ENCODE data around the gene PIK3CA. TPM values are rescaled to one million over a fixed set of nuclear protein-coding genes. Genes with fewer than 3 reads are reported as not detected.
A peak's percentile ranks its signal among the peaks of the same experiment; 100 is the strongest.

PIK3CA gene
- total and polyA plus RNA-seq, 10 of the 15 experiments (the other 5 are each of a cell fraction or from before 2014, with no cell fraction given): 3.0 to 18.6 (median 9.0) TPM

DNA sequence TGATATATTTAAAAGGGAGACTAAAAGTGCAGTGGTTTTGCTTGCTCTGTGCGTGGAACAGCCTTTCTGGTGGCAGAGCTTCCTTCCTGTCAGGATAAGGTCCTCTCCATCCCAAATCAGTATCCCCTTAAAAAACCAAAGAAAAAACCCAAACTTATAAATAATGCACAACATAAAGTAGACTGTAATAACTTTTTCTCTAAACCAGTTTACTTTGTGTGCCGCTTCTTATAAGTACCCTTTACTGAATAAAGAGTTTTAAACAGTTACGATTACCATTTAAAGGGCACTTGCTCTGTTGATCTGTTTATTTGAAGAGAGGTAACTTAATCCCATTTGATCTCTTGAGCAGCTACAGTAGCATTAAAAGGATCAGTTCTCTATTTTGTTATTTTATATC is 2.5 kb downstream of the PIK3CA start:
- ChIA-PET RAD21 (ENCODE audit: unreplicated experiment) (interaction anchor here (0.6 to 4.5 kb wide), 7 partner anchors 21 to 412 kb away, joined by 3 to 38 read pairs (median 3); partner anchors contain the start of genes ACTL6A and ZMAT3), CTCF (interaction anchor here (1.0 to 1.6 kb wide), 5 partner anchors 10 to 181 kb away, joined by 3 to 7 read pairs (median 4); no protein-coding TSS in a partner anchor), SMC1A (ENCODE audit: uncharacterized antibody, unreplicated experiment) (interaction anchor here (0.6 to 3.0 kb wide), 15 partner anchors 8 to 171 kb away, joined by 3 to 17 read pairs (median 4); no protein-coding TSS in a partner anchor), POLR2A (interaction anchor here (0.5 to 0.6 kb wide), 2 partner anchors 57 to 116 kb away, joined by 4 read pairs; no protein-coding TSS in a partner anchor)
- Histone ChIP-seq H3K27me3 (replicated peaks in 1 of 2; ENCODE audit: control insufficient read depth in 2 of 2, insufficient read depth in 2 of 2, low read length in 1 of 2) (no peaks in the 10 kb centered on the region), H3K4me3 (peak overlapping the region; percentile 82; the same call in 1 of the 2 replicates), H3K9ac (ENCODE audit: control insufficient read depth, insufficient read depth, low read length) (no peak overlapping the region), H4K20me1 (ENCODE audit: control insufficient read depth, insufficient read depth) (no peaks in the 10 kb centered on the region), H3K27ac (ENCODE audit: control insufficient read depth, insufficient read depth) (no peak overlapping the region), H3K9me3 (replicated peaks; ENCODE audit: control insufficient read depth, insufficient read depth, low read length) (no peaks in the 10 kb centered on the region; the same call in 2 of the 3 replicates), H3K4me1 (ENCODE audit: control insufficient read depth, insufficient read depth, low read length) (peaks cover 5% of the 10 kb centered on the region; the same call in 1 of the 2 replicates), H3K79me2 (ENCODE audit: control insufficient read depth, insufficient read depth, low read length) (peaks cover 56% of the 10 kb centered on the region), H2AFZ (ENCODE audit: control insufficient read depth, low read depth, low read length) (no peak overlapping the region), H3K36me3 (ENCODE audit: control insufficient read depth in 2 of 2, insufficient read depth in 2 of 2, low read length in 1 of 2) (no peaks in the 10 kb centered on the region), H3K4me2 (ENCODE audit: control insufficient read depth, insufficient read depth) (no peak overlapping the region; the same call in 1 of the 2 replicates)
- TF ChIP-seq ZBED1 (IDR thresholded peaks at IDR 0.05; ENCODE audit: borderline replicate concordance) (no peak), RAD21 (IDR thresholded peaks at IDR 0.05; ENCODE audit: insufficient read depth, low read depth, low read length) (no peak), MXI1 (IDR thresholded peaks at IDR 0.05; ENCODE audit: low read depth, low read length) (no peak), ELK1 (IDR thresholded peaks at IDR 0.05; ENCODE audit: low read depth, low read length) (no peak), CHD2 (IDR thresholded peaks at IDR 0.05; ENCODE audit: borderline replicate concordance, low read depth, low read length) (no peak), MEF2A (IDR thresholded peaks at IDR 0.05; ENCODE audit: insufficient read depth, low read depth, low read length) (no peak), PKNOX1 (IDR thresholded peaks at IDR 0.05) (no peak), CREB1 (IDR thresholded peaks at IDR 0.05; ENCODE audit: low read depth) (no peak), RB1 (IDR thresholded peaks at IDR 0.05; ENCODE audit: borderline replicate concordance) (no peak)
- TF ChIP-seq, protein P1, sequence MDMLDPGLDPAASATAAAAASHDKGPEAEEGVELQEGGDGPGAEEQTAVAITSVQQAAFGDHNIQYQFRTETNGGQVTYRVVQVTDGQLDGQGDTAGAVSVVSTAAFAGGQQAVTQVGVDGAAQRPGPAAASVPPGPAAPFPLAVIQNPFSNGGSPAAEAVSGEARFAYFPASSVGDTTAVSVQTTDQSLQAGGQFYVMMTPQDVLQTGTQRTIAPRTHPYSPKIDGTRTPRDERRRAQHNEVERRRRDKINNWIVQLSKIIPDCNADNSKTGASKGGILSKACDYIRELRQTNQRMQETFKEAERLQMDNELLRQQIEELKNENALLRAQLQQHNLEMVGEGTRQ (IDR thresholded peaks at IDR 0.05; ENCODE audit: borderline replicate concordance, low read depth, low read length): no peak
- intact Hi-C loops (cut with micrococcal nuclease; ENCODE audit: unreplicated experiment) (no loop called here), in situ Hi-C loops (cut with MboI) (no loop called here)
- BruUV-seq (replicated peaks): no TSS peak
- no peak for FAIRE-seq
- ATAC-seq: no peak
- no peak for DNase-seq (ENCODE audit: low read depth, low spot score)
- 90% methylated on average over 3 of the region's 3 CpGs for WGBS (ENCODE audit: insufficient coverage, insufficient replicate concordance, low lambda C conversion rate, missing lambda C conversion rate)

Data from GM12878 (cell line).